PC-3 (cell line): Measurements from ENCODE around the gene WDR90.

Experiments
- EZH2 ChIP-seq: fragments of 300-600 bp; sonication (generic); IDR thresholded peaks from one replicate; pipeline ENCODE4 v1.6.1; 2017; ENCODE audit warnings: antibody characterized with exemption, mild to moderate bottlenecking, low read length; ENCODE audit not compliant: unreplicated experiment
- EZH2phosphoT487 ChIP-seq: fragments of 300-600 bp; sonication (generic); IDR thresholded peaks from 2 replicates; pipeline ENCODE4 v1.6.1; 2018; ENCODE audit warnings: mild to moderate bottlenecking, antibody characterized with exemption, low read length, borderline replicate concordance
- TF ChIP-seq, protein P1 (sequence below): fragments of 300-600 bp; sonication (generic); conservative IDR thresholded peaks from 2 replicates; pipeline ENCODE4 v1.5.1; 2017; ENCODE audit warnings: antibody characterized with exemption, low read depth, mild to moderate bottlenecking, low read length

- TF ChIP-seq, protein P1, sequence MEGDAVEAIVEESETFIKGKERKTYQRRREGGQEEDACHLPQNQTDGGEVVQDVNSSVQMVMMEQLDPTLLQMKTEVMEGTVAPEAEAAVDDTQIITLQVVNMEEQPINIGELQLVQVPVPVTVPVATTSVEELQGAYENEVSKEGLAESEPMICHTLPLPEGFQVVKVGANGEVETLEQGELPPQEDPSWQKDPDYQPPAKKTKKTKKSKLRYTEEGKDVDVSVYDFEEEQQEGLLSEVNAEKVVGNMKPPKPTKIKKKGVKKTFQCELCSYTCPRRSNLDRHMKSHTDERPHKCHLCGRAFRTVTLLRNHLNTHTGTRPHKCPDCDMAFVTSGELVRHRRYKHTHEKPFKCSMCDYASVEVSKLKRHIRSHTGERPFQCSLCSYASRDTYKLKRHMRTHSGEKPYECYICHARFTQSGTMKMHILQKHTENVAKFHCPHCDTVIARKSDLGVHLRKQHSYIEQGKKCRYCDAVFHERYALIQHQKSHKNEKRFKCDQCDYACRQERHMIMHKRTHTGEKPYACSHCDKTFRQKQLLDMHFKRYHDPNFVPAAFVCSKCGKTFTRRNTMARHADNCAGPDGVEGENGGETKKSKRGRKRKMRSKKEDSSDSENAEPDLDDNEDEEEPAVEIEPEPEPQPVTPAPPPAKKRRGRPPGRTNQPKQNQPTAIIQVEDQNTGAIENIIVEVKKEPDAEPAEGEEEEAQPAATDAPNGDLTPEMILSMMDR: no peak
- no peak for TF ChIP-seq EZH2
- no peak for TF ChIP-seq EZH2phosphoT487
Observed at GRCh38 chr16:675884-676564, 26.9 kb downstream of the WDR90 start.
